Parathyroid adenoma (tissue), 2 donors: ENCODE data around the gene CEP128.

Source experiments
- H2AFZ ChIP-seq: fragments of 300-600 bp; sonication (generic); one replicate; pipeline ENCODE4 v1.7.0; 2017; ENCODE audit warnings: antibody characterized with exemption, mild to moderate bottlenecking
- H3K27ac ChIP-seq: fragments of 300-600 bp; sonication (generic); one replicate; pipeline ENCODE4 v1.7.0; 2017
- H3K27me3 ChIP-seq: fragments of 300-600 bp; sonication (generic); one replicate; pipeline ENCODE4 v1.7.0; 2017; ENCODE audit warnings: low read length; ENCODE audit not compliant: control insufficient read depth, insufficient read depth
- H3K36me3 ChIP-seq: fragments of 300-600 bp; sonication (generic); one replicate; pipeline ENCODE4 v1.7.0; 2017; ENCODE audit warnings: low read length; ENCODE audit not compliant: control insufficient read depth, insufficient read depth
- H3K4me1 ChIP-seq: fragments of 300-600 bp; sonication (generic); one replicate; pipeline ENCODE4 v1.7.0; 2017; ENCODE audit warnings: control low read depth
- H3K4me2 ChIP-seq: fragments of 300-600 bp; sonication (generic); one replicate; pipeline ENCODE4 v1.7.0; 2017; ENCODE audit warnings: low read length
- H3K4me3 ChIP-seq: fragments of 300-600 bp; sonication (generic); one replicate; pipeline ENCODE4 v1.7.0; 2017; ENCODE audit warnings: low read depth, low read length
- H3K79me2 ChIP-seq: fragments of 300-600 bp; sonication (generic); one replicate; pipeline ENCODE4 v1.7.0; 2017; ENCODE audit warnings: control low read depth
- H3K9ac ChIP-seq: fragments of 300-600 bp; sonication (generic); one replicate; pipeline ENCODE4 v1.7.0; 2017; ENCODE audit warnings: mild to moderate bottlenecking
- H3K9me3 ChIP-seq: fragments of 300-600 bp; sonication (generic); one replicate; pipeline ENCODE4 v1.7.0; 2017; ENCODE audit warnings: low read length; ENCODE audit not compliant: control insufficient read depth
- CTCF ChIP-seq: fragments of 300-600 bp; sonication (generic); IDR thresholded peaks from one replicate; pipeline ENCODE4 v1.7.0; 2017; ENCODE audit warnings: antibody characterized with exemption, mild to moderate bottlenecking
- donor health status: primary hyperparathyroidism.

Gene CEP128

GRCh38 chr14:80485764-80486163 lies 455.8 kb downstream of the CEP128 start:
- Histone ChIP-seq H3K36me3 (no peaks in the 10 kb centered on the region), H3K27ac (no peak overlapping the region), H3K27me3 (no peaks in the 10 kb centered on the region), H3K4me3 (no peak overlapping the region), H3K9ac (no peak overlapping the region), H2AFZ (no peak overlapping the region), H3K79me2 (no peaks in the 10 kb centered on the region), H3K9me3 (no peaks in the 10 kb centered on the region), H3K4me2 (no peak overlapping the region), H3K4me1 (no peaks in the 10 kb centered on the region)
- no peak for TF ChIP-seq CTCF

DNA sequence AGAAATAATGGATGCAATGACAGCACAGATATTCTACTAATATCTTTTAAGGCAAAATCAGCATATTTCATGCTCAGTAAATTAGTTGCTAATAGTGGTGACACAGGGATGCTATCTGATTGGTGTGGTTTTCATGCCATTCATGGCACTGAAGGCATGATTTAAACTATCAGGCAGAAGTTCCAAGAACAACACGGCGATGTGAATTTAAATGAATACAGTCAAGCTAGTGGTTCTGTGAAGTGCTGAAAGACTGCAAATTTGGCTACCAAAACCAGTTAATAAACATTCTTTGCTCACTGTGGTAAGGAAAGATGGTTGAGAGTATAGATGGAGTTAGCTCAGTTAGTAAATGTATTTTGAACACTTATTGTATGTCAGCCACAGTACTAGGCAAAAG lies 458.2 kb downstream of the CEP128 start:
- H3K9me3 ChIP-seq = no peaks in the 10 kb centered on the region
- H3K4me2 ChIP-seq = no peak overlapping the region
- H3K4me3 ChIP-seq = no peak overlapping the region
- H3K27me3 ChIP-seq = no peaks in the 10 kb centered on the region
- H3K27ac ChIP-seq = no peak overlapping the region
- no peak overlapping the region for H3K9ac ChIP-seq
- H3K79me2 ChIP-seq = no peaks in the 10 kb centered on the region
- no peak for TF ChIP-seq CTCF
- no peaks in the 10 kb centered on the region for H3K4me1 ChIP-seq
- H3K36me3 ChIP-seq = no peaks in the 10 kb centered on the region
- no peak overlapping the region for H2AFZ ChIP-seq

- no peak overlapping the region for H3K4me2 ChIP-seq
- H3K79me2 ChIP-seq = no peaks in the 10 kb centered on the region
- no peak for TF ChIP-seq CTCF
- no peak overlapping the region for H3K9ac ChIP-seq
- H3K4me1 ChIP-seq = no peaks in the 10 kb centered on the region
- no peaks in the 10 kb centered on the region for H3K27me3 ChIP-seq
- H2AFZ ChIP-seq = no peak overlapping the region
- no peak overlapping the region for H3K4me3 ChIP-seq
- H3K36me3 ChIP-seq = no peaks in the 10 kb centered on the region
- H3K27ac ChIP-seq = no peak overlapping the region
- no peaks in the 10 kb centered on the region for H3K9me3 ChIP-seq
These were observed 464.0 kb downstream of the CEP128 start for GRCh38 chr14:80477388-80478160.

DNA sequence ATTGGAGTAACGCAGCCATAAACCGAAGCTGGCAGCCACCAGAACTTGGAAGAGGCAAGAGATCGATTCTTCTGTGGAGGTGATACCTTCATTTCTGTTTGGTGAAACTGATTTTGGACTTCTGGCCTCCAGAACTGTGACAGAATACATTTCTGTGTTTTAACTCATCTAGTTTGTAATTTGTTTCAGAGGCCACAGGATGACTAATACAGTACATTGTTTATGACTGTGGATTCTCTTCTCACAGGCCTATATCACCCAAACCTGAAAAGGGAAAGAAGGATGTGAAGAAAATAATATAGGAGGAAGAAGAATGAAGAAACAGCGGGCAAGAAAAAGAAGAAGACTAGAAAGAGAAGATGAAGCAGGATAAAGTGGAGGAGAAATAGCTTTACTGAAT lies 466.5 kb downstream of the CEP128 start:
- Histone ChIP-seq H3K36me3 (no peaks in the 10 kb centered on the region), H3K9me3 (no peaks in the 10 kb centered on the region), H3K4me3 (no peak overlapping the region), H3K27me3 (no peaks in the 10 kb centered on the region), H3K4me1 (no peaks in the 10 kb centered on the region), H3K79me2 (no peaks in the 10 kb centered on the region), H2AFZ (no peak overlapping the region), H3K4me2 (no peak overlapping the region), H3K9ac (no peak overlapping the region), H3K27ac (no peak overlapping the region)
- no peak for TF ChIP-seq CTCF
